ENCODE measurements around the gene SLC35B3.
"Not testable (repeated sequence)": the region's sequence is repeated elsewhere in the genome, so short reads cannot be mapped to it uniquely, and the experiment has no call there.

Gene SLC35B3

GRCh38 chr6:8414844-8415243 lies 20.5 kb downstream of the SLC35B3 start:
- DNase-seq (ENCODE audit: low read depth), result no peak

GRCh38 chr6:8405946-8406345 lies 29.4 kb downstream of the SLC35B3 start:
- not testable (repeated sequence) for DNase-seq (ENCODE audit: low read depth)

GRCh38 chr6:8402546-8402945 lies 32.8 kb downstream of the SLC35B3 start:
- DNase-seq (ENCODE audit: low read depth), result no peak

- DNase-seq (ENCODE audit: low read depth), result no peak
Measured at GRCh38 chr6:8400663-8401062, 34.7 kb downstream of the SLC35B3 start.

GRCh38 chr6:8392569-8392968 lies 42.8 kb downstream of the SLC35B3 start:
- DNase-seq (ENCODE audit: low read depth), result no peak

GRCh38 chr6:8391934-8392333 lies 43.4 kb downstream of the SLC35B3 start:
- DNase-seq (ENCODE audit: low read depth), result no peak

- no peak for DNase-seq (ENCODE audit: low read depth)
Measured at GRCh38 chr6:8389036-8389818, 46.1 kb downstream of the SLC35B3 start.

- no peak for DNase-seq (ENCODE audit: low read depth)
Measured at GRCh38 chr6:8387942-8388437, 47.4 kb downstream of the SLC35B3 start.

GRCh38 chr6:8383584-8383983 lies 51.8 kb downstream of the SLC35B3 start:
- DNase-seq (ENCODE audit: low read depth), result no peak

- DNase-seq (ENCODE audit: low read depth), result no peak
Measured at GRCh38 chr6:8382434-8382833, 52.9 kb downstream of the SLC35B3 start.

GRCh38 chr6:8375916-8376315 lies 59.4 kb downstream of the SLC35B3 start:
- DNase-seq (ENCODE audit: low read depth), result no peak

All from fibroblast of the conjunctiva (primary cell).